UCSD-AML1 (cell line): Measurements from ENCODE around the gene HOXB6.

Experiments used
- DNase-seq: peaks from one replicate; lab custom pipeline; 2025; ENCODE audit not compliant: unreplicated experiment; lab: John Stamatoyannopoulos, UW

The HOXB6 gene

DNA sequence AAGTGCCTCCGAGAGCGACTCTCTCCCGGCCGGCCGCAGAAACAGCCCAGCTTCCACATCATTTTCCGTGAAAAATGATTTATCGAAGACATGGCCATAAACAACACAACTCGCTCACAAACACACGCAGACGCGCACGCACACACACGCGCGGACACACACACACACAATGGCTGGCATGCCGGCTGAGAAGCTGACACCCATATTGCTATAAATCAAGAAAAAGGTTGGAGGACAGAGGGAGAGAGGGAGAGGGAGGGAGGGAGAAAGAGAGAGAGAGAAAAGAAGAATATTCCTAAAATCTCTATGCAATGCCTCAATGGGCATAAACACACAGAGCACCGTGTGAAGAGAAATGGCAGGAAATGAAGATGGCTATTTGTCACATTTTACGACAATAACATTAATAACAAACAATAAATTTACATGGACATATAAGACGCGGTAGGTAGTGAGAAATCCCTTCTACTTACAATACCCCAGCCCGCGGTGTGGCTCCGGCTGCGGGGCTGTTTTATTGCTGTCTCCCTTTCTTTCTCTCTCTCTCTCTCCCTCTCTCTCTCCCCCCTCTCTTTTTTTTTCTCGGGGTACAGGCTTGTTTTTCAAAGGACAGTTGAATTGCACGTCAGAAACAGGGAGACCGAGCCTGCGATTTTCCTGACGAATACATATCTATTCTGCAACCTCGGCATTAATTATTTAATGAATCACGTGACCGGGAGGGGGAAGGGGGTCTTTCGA, 36.1 kb downstream of the HOXB6 start:
- no peak for DNase-seq

DNA sequence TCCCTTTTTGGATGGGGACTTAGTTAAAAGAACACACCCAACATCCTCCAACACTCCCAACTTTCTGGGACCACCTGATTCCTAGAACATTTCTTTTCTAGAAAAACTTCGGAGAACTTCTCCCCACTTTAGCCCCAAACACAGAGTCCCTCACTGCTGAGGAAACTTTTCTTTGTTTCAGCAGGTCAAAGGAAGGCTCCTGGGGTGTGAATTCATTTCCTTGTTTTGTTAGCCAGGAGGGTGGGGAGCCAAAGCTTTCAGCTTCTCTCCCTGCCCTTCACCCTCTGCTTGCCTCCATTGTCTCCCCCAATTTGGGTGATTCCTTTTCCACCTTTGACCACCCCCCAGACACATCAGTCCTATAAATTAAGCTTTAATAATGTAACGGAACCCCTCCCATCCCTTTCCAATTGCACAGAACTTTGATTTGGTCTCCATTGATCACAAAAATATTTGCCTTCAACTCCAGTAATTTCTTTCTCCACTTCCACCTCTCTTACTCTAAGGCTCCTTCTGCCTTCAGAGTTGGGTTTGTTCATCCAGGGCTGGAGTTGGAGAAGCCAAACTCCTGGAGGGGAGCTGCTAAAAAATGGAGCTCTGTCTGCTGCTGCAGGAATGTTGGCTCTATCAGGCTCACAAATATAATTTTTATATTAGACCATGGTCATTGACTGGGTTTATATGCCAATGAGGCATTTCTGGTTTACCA, 37.0 kb downstream of the HOXB6 start:
- DNase-seq = no peak

DNA sequence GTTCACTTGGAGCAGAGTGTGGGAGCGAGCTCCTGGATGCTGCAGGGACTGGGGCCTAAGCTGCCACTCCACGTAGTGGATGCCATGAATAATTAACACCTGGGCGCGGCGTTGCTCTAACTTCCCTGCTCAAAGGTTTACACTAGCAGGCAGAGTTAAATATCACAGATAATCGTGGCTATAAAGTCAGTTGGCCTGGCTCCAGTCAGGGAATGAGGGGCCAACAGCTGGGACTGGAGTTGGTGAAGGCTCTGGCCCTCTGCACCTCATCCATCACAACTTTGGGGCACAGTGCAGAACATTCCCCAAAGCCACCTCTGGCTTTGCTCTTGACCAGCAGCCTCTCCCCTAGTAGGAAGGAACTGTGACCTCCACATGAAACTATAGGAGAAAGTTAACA, 37.6 kb downstream of the HOXB6 start:
- DNase-seq = no peak

GRCh38 chr17:48566717-48567116, 38.1 kb downstream of the HOXB6 start:
- no peak for DNase-seq

DNA sequence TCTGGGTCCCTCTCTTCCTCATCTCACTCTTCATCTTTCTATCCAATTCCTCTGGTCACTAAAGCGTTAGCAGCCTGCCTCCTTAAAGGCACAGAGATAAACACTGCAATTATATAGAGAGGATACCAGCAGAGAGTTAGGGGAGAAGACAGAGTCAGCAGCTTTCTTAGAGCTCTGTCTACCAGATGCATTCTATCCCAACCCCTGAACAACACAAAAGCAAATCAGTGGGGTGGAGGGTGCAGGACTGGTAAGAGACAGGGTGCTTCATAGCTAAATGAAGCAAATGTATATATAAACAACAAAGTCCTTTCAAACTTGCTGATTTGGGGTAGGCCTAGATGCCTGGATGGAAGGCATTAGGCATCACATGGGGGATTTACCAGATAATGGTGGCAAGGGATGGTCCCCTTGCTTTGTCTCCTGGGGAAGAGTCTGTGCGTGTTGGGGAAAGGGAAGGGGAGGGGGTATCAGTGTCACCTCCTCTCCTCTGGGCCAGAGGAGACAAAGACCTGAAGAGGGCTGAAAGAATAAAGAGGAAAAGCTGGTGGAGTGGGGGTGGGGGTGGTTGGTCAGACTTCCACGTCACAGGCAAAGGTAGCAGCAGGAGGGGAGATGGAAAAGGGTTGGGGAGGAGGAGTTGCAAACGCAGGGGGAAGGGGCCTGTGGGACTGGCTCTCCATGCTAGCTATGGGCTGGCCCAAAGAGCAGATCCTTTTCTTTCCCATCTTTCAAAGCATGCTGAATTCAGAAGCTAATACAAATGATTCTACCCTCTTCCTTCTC, 38.7 kb downstream of the HOXB6 start:
- no peak for DNase-seq

GRCh38 chr17:48565022-48565554, 39.7 kb downstream of the HOXB6 start:
- DNase-seq = no peak

GRCh38 chr17:48564188-48565021, 40.4 kb downstream of the HOXB6 start:
- DNase-seq = no peak

DNA sequence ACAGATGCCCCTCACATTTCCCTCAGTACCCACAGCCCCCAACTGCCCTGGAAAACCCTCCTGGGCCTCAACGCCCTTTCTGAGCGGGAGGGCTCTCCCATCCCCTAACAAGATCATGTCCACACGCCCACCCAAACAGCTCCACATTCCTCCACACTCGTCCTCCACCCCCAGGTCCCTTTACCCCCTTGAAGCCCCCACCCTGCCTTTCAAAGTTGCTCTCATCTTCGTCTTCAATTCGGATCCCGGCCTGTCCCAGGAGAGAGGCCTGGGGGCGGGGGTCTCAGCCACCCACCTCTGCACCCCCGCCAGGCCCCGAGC, 41.0 kb downstream of the HOXB6 start:
- DNase-seq = no peak

- DNase-seq = no peak
These were observed 41.4 kb downstream of the HOXB6 start for GRCh38 chr17:48563385-48563838.

DNA sequence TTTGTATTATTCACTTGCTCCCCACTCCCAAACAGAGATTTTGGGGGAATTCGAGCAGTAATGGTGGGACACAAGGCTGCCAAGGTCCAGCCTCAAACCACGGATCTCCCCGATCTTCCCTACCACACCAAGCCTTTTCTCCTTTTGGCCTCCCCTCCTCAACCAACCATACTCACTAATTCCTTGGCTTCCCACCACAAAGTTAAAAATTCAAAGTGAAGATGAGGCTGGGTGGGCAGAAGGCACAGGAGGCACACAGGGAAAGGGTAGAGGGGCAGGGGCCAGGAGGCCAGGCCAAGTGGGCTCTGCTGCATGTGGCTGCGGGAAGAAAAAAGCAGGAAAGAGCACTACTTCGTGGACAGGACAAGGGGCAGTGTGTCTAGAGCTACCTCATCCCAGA, 41.9 kb downstream of the HOXB6 start:
- DNase-seq = no peak

GRCh38 chr17:48561884-48562810, 42.6 kb downstream of the HOXB6 start:
- DNase-seq = no peak

DNA sequence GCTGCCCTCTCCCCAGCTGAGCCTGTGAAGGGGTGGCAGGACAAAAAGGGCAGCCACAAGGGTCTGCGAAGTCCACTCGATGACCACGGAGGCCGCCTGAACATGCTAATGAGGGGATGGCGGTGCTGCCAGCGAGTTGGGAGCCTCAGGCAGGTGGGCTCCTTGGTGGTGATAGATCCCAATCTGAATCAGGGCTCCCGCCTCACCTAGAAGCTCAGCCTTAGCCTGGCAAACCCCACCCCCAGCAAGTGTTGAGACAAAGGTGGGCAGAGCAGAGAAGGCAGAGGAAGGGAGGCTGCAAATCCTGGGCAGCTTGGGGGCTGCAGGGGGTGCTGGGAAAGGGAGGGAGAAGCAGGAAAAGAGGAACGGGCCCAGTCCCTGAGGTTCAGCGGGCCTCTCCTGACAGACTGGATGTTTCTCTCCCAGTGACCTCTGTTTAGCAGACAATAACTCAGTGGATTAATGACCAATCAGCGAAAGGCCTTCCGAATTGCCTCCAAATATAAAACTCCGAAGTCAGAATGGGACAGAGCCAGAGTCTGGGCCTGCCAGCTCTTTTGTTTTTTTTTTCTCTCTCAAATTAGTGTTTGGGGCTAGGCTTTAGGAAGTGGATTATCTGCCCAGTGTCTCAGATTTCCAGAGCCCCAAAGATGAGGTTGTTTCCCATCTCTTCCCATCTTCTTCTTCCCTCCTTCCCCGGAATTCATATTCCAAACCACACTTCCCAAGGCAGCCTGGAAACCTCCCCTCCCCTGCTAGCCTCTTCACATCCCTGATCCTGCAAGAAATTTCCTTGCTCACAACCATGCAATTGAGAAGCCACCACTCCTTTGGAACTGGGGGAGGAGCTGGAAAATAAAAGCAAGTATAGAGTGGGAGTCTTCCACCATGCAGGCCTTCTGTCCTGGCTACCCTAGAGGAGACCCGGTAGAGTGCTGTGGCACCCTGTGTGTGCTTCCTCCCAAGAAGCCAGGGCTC, 44.7 kb downstream of the HOXB6 start:
- no peak for DNase-seq

DNA sequence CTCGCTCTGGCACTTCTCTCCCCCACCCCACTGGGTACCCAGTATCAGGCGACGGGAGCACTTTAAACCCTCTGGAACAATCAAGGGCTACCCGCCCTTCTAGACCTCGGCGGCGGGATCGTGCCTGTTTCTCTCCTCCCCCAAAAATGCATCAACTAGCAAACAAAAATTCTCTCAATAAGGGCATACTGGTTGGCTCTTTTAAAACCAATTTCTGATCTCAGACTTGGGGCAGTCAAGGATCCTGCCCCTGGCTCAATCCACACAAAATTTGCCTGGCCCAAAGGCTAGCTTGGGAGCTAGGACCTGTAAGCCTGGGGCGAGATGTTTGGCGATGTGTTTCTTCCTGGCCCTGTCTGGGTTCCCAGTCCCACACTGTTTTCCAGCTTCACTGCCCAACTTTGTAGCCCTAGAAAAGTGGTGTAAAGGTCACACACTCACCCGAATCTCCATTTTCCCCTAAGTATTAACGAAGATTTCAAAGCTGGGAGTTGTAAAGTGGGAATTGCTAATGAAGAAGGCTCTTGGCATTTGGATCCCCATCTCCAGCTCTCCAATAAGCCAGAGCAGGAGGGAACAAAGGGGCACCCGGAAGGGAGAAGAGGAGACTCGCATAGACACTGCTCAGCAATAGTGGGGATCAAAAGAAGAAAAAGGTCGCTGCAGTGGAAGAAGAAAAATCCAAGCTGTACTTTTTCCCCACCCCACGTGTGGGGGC, 45.5 kb downstream of the HOXB6 start:
- DNase-seq = no peak

DNA sequence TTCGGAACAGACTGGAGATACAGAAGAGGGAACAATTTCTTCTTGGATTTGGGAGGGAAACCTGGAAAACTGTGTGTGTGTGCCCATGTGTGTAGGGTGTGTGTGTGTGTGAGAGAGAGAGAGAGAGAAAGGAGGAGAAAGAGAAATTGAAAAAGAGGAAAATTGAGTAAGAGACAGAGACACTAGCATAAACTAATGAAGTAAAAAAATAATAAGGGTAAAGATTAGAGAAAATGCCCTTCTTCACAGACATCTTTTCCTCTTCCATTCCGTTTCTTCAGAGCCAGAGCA, 46.0 kb downstream of the HOXB6 start:
- DNase-seq = no peak

GRCh38 chr17:48558057-48558830, 46.5 kb downstream of the HOXB6 start:
- DNase-seq = no peak

- no peak for DNase-seq
These were observed 48.0 kb downstream of the HOXB6 start for GRCh38 chr17:48556576-48557401.

DNA sequence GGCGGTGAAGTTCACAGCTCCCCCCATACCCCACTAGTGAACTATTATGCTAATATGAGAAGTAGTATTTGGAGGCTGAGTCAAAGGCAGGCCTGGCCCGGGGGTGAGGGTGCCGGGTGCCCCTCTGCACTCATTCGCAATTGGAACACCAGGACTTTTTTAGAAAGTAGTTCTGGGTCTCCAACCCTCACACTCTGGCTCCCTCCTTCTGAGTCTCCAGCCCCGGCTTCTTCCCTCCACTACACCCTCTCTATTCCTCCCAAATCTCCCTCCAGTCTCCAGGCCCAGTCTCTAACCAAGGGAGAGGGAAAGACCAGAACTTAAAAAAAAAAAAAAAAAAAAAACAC, 48.6 kb downstream of the HOXB6 start:
- no peak for DNase-seq
